CD4-positive, alpha-beta T cell treated with Interleukin-6 for 4 hours (primary cell): Measurements from ENCODE around the gene PKNOX2.

ENCODE experiments used
- DNase-seq: peaks from one replicate; pipeline ENCODE4 v3.0.0-alpha.2; 2020; ENCODE audit warnings: mixed read lengths

The PKNOX2 gene

GRCh38 chr11:125369808-125370207, 205.3 kb downstream of the PKNOX2 start:
- DNase-seq: no peak

GRCh38 chr11:125370561-125371389, 206.2 kb downstream of the PKNOX2 start:
- DNase-seq: no peak

DNA sequence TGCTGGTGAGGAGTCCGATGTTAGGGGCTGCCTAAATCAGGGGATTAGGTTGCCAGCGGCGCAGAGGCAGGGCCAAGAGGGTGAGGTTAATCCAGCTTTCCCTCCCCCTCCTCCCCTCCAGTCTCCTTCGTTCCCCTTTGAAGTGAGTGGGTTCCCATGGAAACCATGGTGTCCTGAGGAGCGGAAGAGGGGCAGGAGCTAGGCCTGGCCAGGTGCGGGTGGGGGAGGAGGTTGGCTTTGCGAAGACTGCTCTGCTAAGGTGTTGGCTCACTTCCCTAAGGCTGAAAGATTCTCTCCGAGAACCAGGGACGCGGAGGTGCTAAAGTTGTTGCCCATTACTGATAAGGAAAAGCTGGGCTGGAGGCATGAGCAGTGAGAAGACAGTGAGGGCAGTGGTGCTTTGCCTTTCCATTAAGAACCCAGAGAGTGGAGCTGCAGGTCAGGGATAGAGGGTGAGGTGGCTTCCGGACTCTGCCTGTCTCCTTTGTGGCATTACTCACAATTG, 206.9 kb downstream of the PKNOX2 start:
- DNase-seq: no peak

DNA sequence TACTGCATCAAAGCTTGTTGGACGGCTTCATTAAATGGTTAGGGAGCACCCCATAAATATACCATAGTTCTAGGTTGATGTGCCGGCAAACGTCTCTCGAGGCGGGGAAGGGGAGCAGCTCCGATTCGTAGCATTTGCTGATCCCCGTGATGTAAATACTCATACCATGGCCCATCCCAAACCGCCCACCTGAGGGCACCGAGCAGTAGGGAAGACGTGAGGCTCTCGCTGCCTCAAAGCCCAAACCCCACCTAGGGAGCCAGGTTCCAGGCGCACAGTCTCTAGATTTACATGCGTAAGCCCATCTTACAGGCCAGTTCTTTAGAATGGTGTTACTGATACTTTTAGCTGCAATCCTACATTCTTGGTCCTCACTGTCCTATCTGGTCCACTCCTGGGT, 207.5 kb downstream of the PKNOX2 start:
- DNase-seq: no peak

DNA sequence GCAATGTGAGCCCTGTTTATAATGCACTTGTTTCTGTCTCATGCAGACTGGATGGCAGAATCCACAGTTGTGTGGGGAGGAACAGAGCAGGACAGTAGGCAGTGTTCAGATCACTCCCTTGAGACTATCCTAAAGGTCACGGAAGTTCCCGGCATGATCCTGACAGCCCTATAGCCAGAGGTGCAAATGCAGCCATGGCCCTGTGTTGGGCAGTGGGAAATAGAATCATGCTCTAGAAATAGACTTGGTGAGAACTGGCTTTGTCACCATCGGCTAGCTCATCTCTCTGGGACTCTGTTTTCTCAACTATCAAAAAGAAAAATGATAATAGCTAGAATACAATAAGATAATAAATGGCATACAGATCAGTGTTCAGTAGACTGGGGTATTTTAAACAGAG, 208.4 kb downstream of the PKNOX2 start:
- no peak for DNase-seq

DNA sequence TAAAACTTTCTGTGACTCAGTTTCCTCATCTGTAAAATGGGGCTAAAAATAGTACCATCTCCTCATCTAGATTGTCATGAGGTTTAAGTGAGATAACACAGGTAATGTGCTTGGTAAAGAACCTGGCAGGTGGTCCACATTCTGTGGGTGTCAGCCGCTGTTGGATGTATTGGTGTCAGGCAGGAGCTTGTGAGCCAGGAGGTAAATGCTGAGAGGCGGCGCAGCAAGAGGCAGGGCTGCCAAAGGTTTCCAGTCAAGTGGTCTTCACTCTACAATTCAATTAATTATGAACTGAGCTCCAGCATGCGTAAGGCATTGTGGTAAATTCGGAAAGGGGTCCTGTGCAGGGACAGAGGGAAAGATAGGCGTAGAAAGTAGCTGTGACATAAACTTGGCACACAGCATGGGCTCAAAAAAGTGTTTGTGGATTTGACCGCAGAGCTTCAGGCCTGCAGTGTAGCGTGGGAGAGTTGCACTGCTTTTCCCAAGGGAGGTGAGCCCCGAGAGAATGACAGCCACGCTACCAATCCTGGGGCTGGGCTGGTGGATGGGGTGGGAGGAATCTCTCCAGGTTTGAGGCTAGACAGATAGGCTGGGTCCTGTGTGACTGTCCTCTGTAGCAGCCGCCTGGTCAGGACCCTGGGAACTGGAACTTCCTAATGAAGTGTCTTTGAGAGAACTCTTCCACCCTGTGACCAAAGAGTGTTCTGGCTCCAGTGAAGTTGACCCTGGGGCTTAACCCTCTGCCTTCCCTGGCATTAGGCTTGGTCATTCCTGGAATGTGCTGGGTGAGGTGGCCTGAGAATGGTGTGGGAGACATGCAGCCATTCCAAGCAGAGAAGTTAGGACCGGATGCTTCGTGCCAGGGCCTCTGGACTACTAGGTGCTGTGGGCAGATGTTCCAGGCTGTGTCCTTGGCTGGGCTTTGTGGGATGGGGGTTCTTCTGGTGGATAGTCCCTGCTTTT, 209.2 kb downstream of the PKNOX2 start:
- no peak for DNase-seq

DNA sequence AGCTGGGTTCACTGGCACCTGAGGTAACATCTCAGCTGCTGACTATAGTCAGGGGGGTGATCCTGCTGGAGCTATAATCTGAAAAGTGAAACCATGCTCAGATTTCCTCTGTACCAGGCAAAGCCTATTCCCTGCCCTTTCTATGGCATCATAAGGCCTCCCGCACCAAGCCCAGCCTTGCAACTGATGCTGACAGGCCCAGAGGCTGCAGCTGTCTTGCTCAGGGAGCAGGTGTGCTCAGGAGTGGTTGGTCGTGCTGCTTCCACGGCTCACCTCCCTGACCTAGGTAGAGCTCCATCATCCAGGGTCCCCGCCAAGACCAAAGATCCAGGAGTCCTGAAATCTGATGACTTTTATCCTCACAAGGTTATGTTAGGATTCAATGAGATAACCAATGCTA, 209.8 kb downstream of the PKNOX2 start:
- DNase-seq: no peak

DNA sequence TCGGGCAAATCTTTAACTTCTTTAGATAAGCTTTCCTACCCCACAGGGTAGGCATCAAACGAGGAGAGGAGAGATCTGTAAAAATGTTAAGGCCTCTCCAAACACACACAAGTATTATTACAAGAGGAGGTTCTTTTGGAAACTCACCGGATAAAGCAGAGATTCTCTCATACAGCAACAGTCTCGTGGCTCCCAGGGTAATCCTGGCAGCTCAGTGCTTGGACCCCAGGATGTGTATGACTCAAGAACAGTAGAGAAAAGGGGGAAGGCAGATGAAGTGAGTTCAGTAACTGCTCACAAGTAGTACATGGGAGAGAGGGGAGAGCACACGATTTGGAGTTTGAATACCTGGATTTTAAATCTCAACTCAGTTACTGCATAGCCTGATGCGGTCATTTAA, 210.6 kb downstream of the PKNOX2 start:
- DNase-seq: no peak

- DNase-seq: no peak
Measured at GRCh38 chr11:125376117-125376516, 211.6 kb downstream of the PKNOX2 start.

GRCh38 chr11:125376856-125377255, 212.3 kb downstream of the PKNOX2 start:
- no peak for DNase-seq

DNA sequence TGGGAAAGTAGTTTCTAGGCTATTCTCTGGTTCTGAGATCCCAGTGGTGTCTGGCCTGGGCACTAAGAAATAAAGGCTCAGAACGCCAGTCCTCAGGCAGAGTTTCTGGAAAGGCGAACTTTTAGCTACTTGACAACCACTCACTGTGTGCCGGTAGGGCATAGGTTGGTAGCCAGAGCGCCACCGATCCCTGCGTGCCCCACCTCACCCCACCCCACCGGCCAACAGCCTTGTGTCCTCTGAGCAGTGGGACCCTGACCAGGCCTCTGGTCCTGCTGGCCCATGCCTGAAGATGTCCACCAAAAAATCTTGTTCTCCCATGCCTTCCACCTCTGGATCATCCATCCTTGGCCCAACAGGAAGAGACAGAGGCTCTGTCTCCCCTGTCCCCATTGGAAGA, 213.5 kb downstream of the PKNOX2 start:
- no peak for DNase-seq

DNA sequence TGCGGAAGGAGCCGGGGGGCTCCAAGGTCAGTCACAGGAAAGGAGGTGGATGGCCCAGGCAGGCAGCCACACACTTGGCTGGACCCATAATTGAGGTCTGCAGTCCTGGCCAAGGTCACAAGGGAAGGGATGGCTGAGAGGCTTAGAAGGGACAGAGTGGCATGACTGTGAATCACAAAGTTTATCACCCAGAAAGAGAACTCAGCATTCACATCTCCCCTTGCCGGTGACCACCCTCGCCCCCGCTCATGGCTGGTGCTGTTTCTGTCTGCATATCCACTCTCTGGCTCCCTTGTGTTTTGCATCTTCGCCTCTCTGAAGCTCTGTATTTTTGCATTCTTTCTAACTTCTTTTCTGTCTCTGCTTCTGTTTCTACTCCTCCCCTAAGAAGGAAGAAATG, 214.0 kb downstream of the PKNOX2 start:
- DNase-seq: no peak

GRCh38 chr11:125379565-125379964, 215.0 kb downstream of the PKNOX2 start:
- no peak for DNase-seq

DNA sequence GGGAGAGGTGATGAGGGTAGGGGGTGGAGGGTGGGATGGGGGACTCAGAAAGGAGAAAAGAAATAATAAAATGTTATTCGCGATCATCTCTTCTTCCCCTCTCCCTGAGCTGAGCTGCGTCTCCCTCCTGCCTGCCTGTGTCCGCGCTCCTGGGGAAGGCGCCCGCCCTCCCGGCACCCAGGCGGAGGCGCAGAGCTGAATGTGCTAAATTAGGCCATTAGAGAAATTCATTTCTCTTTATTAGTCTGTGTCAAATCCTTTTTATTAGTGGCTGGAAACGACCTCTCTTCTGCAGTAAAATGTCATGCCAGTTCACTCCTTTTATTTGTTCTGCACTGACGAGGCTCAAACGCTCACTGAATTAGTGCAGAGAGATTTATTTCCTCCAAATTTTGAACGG, 215.4 kb downstream of the PKNOX2 start:
- no peak for DNase-seq

DNA sequence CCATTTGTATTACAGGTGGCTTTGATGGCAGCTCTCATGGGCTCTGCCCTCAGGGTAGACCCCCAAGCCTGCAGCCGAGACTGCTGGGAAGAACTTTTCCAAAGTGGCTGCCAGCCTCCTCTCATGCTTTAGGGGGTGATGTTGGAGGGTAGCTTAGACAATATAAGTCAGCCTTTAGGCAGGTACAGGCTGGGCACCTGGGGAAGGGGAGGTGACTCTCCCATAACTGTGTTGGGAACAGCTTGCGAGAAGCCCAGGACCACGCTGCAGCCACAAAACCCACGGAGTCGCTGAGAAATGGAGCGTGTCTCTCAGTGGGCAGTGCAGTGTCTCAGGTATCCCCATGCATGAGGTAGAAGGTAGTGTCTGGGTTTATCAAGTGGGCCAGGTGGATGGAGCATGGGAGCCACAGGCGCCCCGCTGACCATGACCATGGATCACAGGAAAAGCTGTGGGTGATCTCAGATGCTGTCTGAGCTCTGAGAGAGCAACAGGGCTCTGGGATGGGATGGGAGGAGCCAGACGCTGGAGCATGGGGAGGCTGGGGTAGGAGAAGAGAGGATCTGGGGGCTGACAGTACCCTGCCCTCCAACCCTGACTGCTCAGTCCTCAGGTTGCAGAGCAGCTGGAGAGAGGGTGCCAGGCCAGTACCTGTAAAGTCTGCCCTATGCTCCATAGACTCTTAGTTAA, 216.3 kb downstream of the PKNOX2 start:
- no peak for DNase-seq

DNA sequence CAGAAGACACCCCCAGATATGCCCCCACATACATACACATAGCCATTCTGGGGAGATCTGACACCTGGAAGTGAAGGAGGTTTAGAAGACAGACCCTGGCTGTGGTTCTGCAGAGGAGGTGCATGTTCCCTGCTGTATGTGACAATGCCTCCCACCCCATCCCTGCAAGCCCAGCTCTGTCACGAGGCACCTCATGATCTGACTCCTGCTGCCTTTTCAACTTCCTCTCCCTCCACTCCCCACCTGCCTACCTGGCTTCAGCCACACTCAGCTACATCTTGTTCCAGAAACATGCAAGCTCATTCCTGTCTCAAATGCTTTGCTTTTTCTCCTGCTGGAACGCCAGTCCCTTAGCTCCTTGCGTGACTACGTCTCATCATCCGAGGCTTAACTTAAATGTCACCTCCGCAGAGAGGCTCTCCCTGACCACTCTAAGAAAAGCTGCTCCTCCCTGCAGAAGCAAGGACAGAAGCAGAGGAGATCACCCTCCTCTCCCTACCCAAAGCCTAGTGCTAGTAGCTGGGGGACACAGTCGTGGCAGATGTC, 217.0 kb downstream of the PKNOX2 start:
- no peak for DNase-seq

GRCh38 chr11:125382314-125382791, 217.8 kb downstream of the PKNOX2 start:
- DNase-seq: no peak

DNA sequence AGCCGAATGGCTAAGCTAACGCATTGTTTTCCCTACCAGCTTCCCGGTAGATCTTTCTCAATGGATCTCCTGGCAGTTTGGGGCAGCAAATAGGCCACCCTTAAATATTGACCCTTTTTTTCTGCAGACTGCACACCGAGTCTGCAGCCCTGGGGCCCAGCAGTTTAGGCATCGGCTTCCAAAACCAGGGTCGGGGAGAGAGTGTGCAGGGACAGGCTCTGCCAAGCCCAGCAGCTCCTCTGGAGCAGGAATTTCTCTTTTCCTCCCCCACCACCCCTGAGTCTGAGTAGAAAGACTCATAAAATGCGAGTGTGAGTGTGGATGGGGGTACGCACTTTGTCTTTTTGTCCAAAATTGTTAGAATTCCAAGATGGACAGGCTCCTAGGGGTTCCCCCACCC, 218.3 kb downstream of the PKNOX2 start:
- DNase-seq: no peak

DNA sequence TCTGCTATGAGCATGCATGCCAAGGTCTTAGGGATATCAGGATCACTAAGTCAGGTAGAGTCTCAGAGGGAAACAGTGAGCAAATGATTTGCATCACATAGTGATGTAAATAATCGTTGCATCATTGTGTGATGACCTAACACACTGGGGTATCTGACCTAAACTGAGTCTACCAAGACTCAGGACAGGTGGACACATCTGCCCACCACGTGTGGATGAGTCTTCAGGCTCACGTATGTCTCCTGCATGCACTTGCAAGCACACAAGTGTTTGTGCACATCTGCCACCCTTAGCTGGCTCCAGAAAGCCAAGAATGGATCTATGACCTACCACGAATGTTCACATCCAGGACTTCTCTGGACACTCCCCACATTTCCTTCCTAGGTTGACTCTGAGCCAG, 220.3 kb downstream of the PKNOX2 start:
- no peak for DNase-seq

DNA sequence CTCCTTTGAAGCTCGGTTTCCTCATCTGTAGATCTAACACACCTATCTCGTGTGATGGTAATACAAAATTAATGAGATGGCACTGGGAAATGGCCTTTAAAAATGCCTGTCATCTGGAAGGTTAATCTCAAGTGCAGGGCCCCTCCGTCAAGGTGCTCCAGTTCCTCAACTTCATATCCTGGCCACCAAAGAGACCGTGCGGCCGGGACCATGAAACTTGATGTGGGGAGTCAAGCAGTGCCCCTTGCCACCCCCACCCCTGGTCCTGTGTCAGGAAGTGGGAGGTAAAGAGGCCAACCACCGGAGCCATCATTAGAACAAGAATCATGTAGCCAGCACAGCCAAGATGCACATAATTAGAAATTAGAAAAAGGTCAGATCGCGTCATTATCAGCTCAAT, 223.3 kb downstream of the PKNOX2 start:
- DNase-seq: no peak

GRCh38 chr11:125388611-125389010, 224.1 kb downstream of the PKNOX2 start:
- DNase-seq: no peak

- DNase-seq: no peak
Measured at GRCh38 chr11:125389339-125390166, 225.0 kb downstream of the PKNOX2 start.
